Measurements from ENCODE around the gene GALNT18.

GRCh38 chr11:11296434-11296833, 325.4 kb downstream of the GALNT18 start:
- no peak for TF ChIP-seq CTCF (optimal IDR thresholded peaks at IDR 0.05 in 1 of 3, IDR thresholded peaks at IDR 0.05 in 1 of 3, conservative IDR thresholded peaks at IDR 0.05 in 1 of 3; ENCODE audit: extremely low read depth in 1 of 3, insufficient read depth in 2 of 3, low read length in 3 of 3)
- TF ChIP-seq EZH2 (IDR thresholded peaks at IDR 0.05; ENCODE audit: low read length) = no peak

Measured in keratinocyte (primary cell).